Activated naive CD4-positive, alpha-beta T cell treated with anti-CD3 and anti-CD28 coated beads, Interleukin-2, amount 50 U/mL, for 24 hours (primary cell): ENCODE results near the gene ST3GAL4.

Experiments
- H3K27ac Mint-ChIP-seq: one replicate; pipeline ENCODE4 v1.8.0; 2021; ENCODE audit warnings: mild to moderate bottlenecking, mixed read lengths
- H3K27me3 Mint-ChIP-seq: one replicate; pipeline ENCODE4 v1.8.0; 2021; ENCODE audit warnings: mixed read lengths
- H3K36me3 Mint-ChIP-seq: one replicate; pipeline ENCODE4 v1.8.0; 2021; ENCODE audit warnings: mixed read lengths
- H3K4me1 Mint-ChIP-seq: one replicate; pipeline ENCODE4 v1.8.0; 2021; ENCODE audit warnings: mixed read lengths
- H3K4me3 Mint-ChIP-seq: one replicate; pipeline ENCODE4 v1.8.0; 2021; ENCODE audit warnings: mild to moderate bottlenecking, mixed read lengths
- H3K9me3 Mint-ChIP-seq: one replicate; pipeline ENCODE4 v1.8.0; 2021; ENCODE audit warnings: mixed read lengths

Gene ST3GAL4

GRCh38 chr11:126440276-126440675 is 84.8 kb downstream of the ST3GAL4 start:
- Mint-ChIP-seq H3K4me1 (peaks cover 4% of the 10 kb centered on the region), H3K4me3 (no peak overlapping the region), H3K27ac (no peak overlapping the region), H3K36me3 (no peaks in the 10 kb centered on the region), H3K9me3 (no peaks in the 10 kb centered on the region), H3K27me3 (peaks cover 6% of the 10 kb centered on the region)

GRCh38 chr11:126440792-126441514 is 85.5 kb downstream of the ST3GAL4 start:
- Mint-ChIP-seq H3K4me3 (no peak overlapping the region), H3K27me3 (peaks cover 6% of the 10 kb centered on the region), H3K27ac (no peak overlapping the region), H3K36me3 (no peaks in the 10 kb centered on the region), H3K4me1 (peaks cover 4% of the 10 kb centered on the region), H3K9me3 (no peaks in the 10 kb centered on the region)

GRCh38 chr11:126443120-126443519 is 87.6 kb downstream of the ST3GAL4 start:
- Mint-ChIP-seq H3K9me3 (no peaks in the 10 kb centered on the region), H3K27me3 (peaks cover 6% of the 10 kb centered on the region), H3K4me3 (no peak overlapping the region)

GRCh38 chr11:126444072-126444471 is 88.6 kb downstream of the ST3GAL4 start:
- Mint-ChIP-seq H3K4me1 (peaks cover 4% of the 10 kb centered on the region), H3K27ac (no peak overlapping the region), H3K4me3 (no peak overlapping the region), H3K9me3 (no peaks in the 10 kb centered on the region), H3K36me3 (no peaks in the 10 kb centered on the region), H3K27me3 (peaks cover 6% of the 10 kb centered on the region)

More at GRCh38 chr11:126443120-126443519, 87.6 kb downstream of the ST3GAL4 start:
- Mint-ChIP-seq H3K4me1 (peaks cover 4% of the 10 kb centered on the region), H3K36me3 (no peaks in the 10 kb centered on the region), H3K27ac (no peak overlapping the region)

- Mint-ChIP-seq H3K4me1 (no peaks in the 10 kb centered on the region), H3K27me3 (no peaks in the 10 kb centered on the region), H3K9me3 (no peaks in the 10 kb centered on the region), H3K27ac (no peak overlapping the region), H3K4me3 (no peak overlapping the region), H3K36me3 (no peaks in the 10 kb centered on the region)
Measured at GRCh38 chr11:126446581-126446980, 91.1 kb downstream of the ST3GAL4 start.

- Mint-ChIP-seq H3K4me3 (no peak overlapping the region), H3K9me3 (no peaks in the 10 kb centered on the region), H3K4me1 (no peaks in the 10 kb centered on the region), H3K36me3 (no peaks in the 10 kb centered on the region), H3K27me3 (no peaks in the 10 kb centered on the region), H3K27ac (no peak overlapping the region)
Measured at GRCh38 chr11:126450198-126450597, 94.7 kb downstream of the ST3GAL4 start.

GRCh38 chr11:126450806-126451205 is 95.3 kb downstream of the ST3GAL4 start:
- no peaks in the 10 kb centered on the region for H3K9me3 Mint-ChIP-seq
- no peak overlapping the region for H3K4me3 Mint-ChIP-seq
- no peaks in the 10 kb centered on the region for H3K36me3 Mint-ChIP-seq
- no peaks in the 10 kb centered on the region for H3K4me1 Mint-ChIP-seq
- H3K27me3 Mint-ChIP-seq: no peaks in the 10 kb centered on the region
- no peak overlapping the region for H3K27ac Mint-ChIP-seq

- H3K9me3 Mint-ChIP-seq: no peaks in the 10 kb centered on the region
- no peak overlapping the region for H3K27ac Mint-ChIP-seq
- H3K27me3 Mint-ChIP-seq: no peaks in the 10 kb centered on the region
- no peak overlapping the region for H3K4me3 Mint-ChIP-seq
- no peaks in the 10 kb centered on the region for H3K4me1 Mint-ChIP-seq
- H3K36me3 Mint-ChIP-seq: no peaks in the 10 kb centered on the region
Measured at GRCh38 chr11:126451211-126451802, 95.8 kb downstream of the ST3GAL4 start.

GRCh38 chr11:126452241-126453101 is 97.0 kb downstream of the ST3GAL4 start:
- H3K27me3 Mint-ChIP-seq: no peaks in the 10 kb centered on the region
- no peak overlapping the region for H3K27ac Mint-ChIP-seq
- no peaks in the 10 kb centered on the region for H3K36me3 Mint-ChIP-seq
- no peaks in the 10 kb centered on the region for H3K4me1 Mint-ChIP-seq
- no peak overlapping the region for H3K4me3 Mint-ChIP-seq
- H3K9me3 Mint-ChIP-seq: no peaks in the 10 kb centered on the region

GRCh38 chr11:126456089-126456488 is 100.6 kb downstream of the ST3GAL4 start:
- Mint-ChIP-seq H3K9me3 (no peaks in the 10 kb centered on the region), H3K36me3 (no peaks in the 10 kb centered on the region), H3K4me1 (no peaks in the 10 kb centered on the region), H3K4me3 (no peak overlapping the region), H3K27me3 (no peaks in the 10 kb centered on the region), H3K27ac (no peak overlapping the region)

- Mint-ChIP-seq H3K4me3 (no peak overlapping the region), H3K9me3 (no peaks in the 10 kb centered on the region), H3K27me3 (no peaks in the 10 kb centered on the region), H3K4me1 (no peaks in the 10 kb centered on the region), H3K36me3 (no peaks in the 10 kb centered on the region), H3K27ac (no peak overlapping the region)
Measured at GRCh38 chr11:126456783-126457542, 101.5 kb downstream of the ST3GAL4 start.

GRCh38 chr11:126457817-126458216 is 102.3 kb downstream of the ST3GAL4 start:
- Mint-ChIP-seq H3K36me3 (no peaks in the 10 kb centered on the region), H3K4me3 (no peak overlapping the region), H3K27ac (no peak overlapping the region), H3K27me3 (no peaks in the 10 kb centered on the region), H3K4me1 (no peaks in the 10 kb centered on the region), H3K9me3 (no peaks in the 10 kb centered on the region)

- Mint-ChIP-seq H3K4me1 (peaks cover 5% of the 10 kb centered on the region), H3K27ac (no peak overlapping the region), H3K9me3 (no peaks in the 10 kb centered on the region), H3K27me3 (no peaks in the 10 kb centered on the region), H3K4me3 (no peak overlapping the region), H3K36me3 (peaks cover 2% of the 10 kb centered on the region)
Measured at GRCh38 chr11:126459691-126460281, 104.3 kb downstream of the ST3GAL4 start.

GRCh38 chr11:126460417-126461095 is 105.1 kb downstream of the ST3GAL4 start:
- peaks cover 13% of the 10 kb centered on the region for H3K4me1 Mint-ChIP-seq
- peaks cover 2% of the 10 kb centered on the region for H3K36me3 Mint-ChIP-seq
- no peaks in the 10 kb centered on the region for H3K9me3 Mint-ChIP-seq
- H3K27ac Mint-ChIP-seq: no peak overlapping the region
- H3K27me3 Mint-ChIP-seq: no peaks in the 10 kb centered on the region
- no peak overlapping the region for H3K4me3 Mint-ChIP-seq

GRCh38 chr11:126461096-126461440 is 105.6 kb downstream of the ST3GAL4 start:
- Mint-ChIP-seq H3K4me3 (no peak overlapping the region), H3K9me3 (no peaks in the 10 kb centered on the region), H3K4me1 (peaks cover 18% of the 10 kb centered on the region), H3K36me3 (peaks cover 2% of the 10 kb centered on the region), H3K27ac (no peak overlapping the region), H3K27me3 (no peaks in the 10 kb centered on the region)
